Measurements from ENCODE around the gene DPYD.

DPYD gene

GRCh38 chr1:97170300-97170699 lies 750.5 kb downstream of the DPYD start:
- no peak for DNase-seq (ENCODE audit: insufficient read length, low spot score)
- no peak for FAIRE-seq

- no peak for FAIRE-seq
- no peak for DNase-seq (ENCODE audit: insufficient read length, low spot score)
Observed at GRCh38 chr1:97168056-97168455, 752.8 kb downstream of the DPYD start.

- DNase-seq (ENCODE audit: insufficient read length, low spot score) (no peak), FAIRE-seq (no peak)
Observed at GRCh38 chr1:97167246-97167645, 753.6 kb downstream of the DPYD start.

GRCh38 chr1:97166626-97167025 lies 754.2 kb downstream of the DPYD start:
- FAIRE-seq: no peak

GRCh38 chr1:97164276-97164639 lies 756.6 kb downstream of the DPYD start:
- FAIRE-seq: peak; percentile 48
- no peak for DNase-seq (ENCODE audit: insufficient read length, low spot score)

More at GRCh38 chr1:97166626-97167025, 754.2 kb downstream of the DPYD start:
- DNase-seq (ENCODE audit: insufficient read length, low spot score): no peak

- no peak for DNase-seq (ENCODE audit: insufficient read length, low spot score)
- FAIRE-seq: peak; percentile 70
Observed at GRCh38 chr1:97163591-97164275, 757.1 kb downstream of the DPYD start.

- DNase-seq (ENCODE audit: insufficient read length, low spot score) (no peak), FAIRE-seq (no peak)
Observed at GRCh38 chr1:97160818-97161217, 760.0 kb downstream of the DPYD start.

GRCh38 chr1:97159342-97159741 lies 761.5 kb downstream of the DPYD start:
- FAIRE-seq: no peak
- DNase-seq (ENCODE audit: insufficient read length, low spot score): no peak

GRCh38 chr1:97158691-97159096 lies 762.1 kb downstream of the DPYD start:
- DNase-seq (ENCODE audit: insufficient read length, low spot score): no peak
- FAIRE-seq: no peak

GRCh38 chr1:97157991-97158390 lies 762.8 kb downstream of the DPYD start:
- FAIRE-seq (no peak), DNase-seq (ENCODE audit: insufficient read length, low spot score) (no peak)

- DNase-seq (ENCODE audit: insufficient read length, low spot score): no peak
- no peak for FAIRE-seq
Observed at GRCh38 chr1:97151651-97152050, 769.2 kb downstream of the DPYD start.

- DNase-seq (ENCODE audit: insufficient read length, low spot score): no peak
- FAIRE-seq: no peak
Observed at GRCh38 chr1:97145321-97145956, 775.4 kb downstream of the DPYD start.

- DNase-seq (ENCODE audit: insufficient read length, low spot score) (no peak), FAIRE-seq (no peak)
Observed at GRCh38 chr1:97144527-97144926, 776.3 kb downstream of the DPYD start.

- FAIRE-seq (no peak), DNase-seq (ENCODE audit: insufficient read length, low spot score) (no peak)
Observed at GRCh38 chr1:97143236-97143882, 777.5 kb downstream of the DPYD start.

- no peak for DNase-seq (ENCODE audit: insufficient read length, low spot score)
- no peak for FAIRE-seq
Observed at GRCh38 chr1:97140611-97141010, 780.2 kb downstream of the DPYD start.

- FAIRE-seq (no peak), DNase-seq (ENCODE audit: insufficient read length, low spot score) (no peak)
Observed at GRCh38 chr1:97139512-97139911, 781.3 kb downstream of the DPYD start.

GRCh38 chr1:97138515-97139032 lies 782.3 kb downstream of the DPYD start:
- FAIRE-seq (no peak), DNase-seq (ENCODE audit: insufficient read length, low spot score) (no peak)

GRCh38 chr1:97137862-97138514 lies 782.8 kb downstream of the DPYD start:
- FAIRE-seq (no peak), DNase-seq (ENCODE audit: insufficient read length, low spot score) (peak; percentile 14)

GRCh38 chr1:97136996-97137395 lies 783.8 kb downstream of the DPYD start:
- no peak for FAIRE-seq
- no peak for DNase-seq (ENCODE audit: insufficient read length, low spot score)

- FAIRE-seq: no peak
Observed at GRCh38 chr1:97135972-97136371, 784.9 kb downstream of the DPYD start.

GRCh38 chr1:97128426-97128825 lies 792.4 kb downstream of the DPYD start:
- FAIRE-seq (no peak), DNase-seq (ENCODE audit: insufficient read length, low spot score) (no peak)

More at GRCh38 chr1:97135972-97136371, 784.9 kb downstream of the DPYD start:
- no peak for DNase-seq (ENCODE audit: insufficient read length, low spot score)
